Calu3 (cell line): Measurements from ENCODE around the gene TBC1D17. TPM values are rescaled to one million over a fixed set of nuclear protein-coding genes. Genes with fewer than 3 reads are reported as not detected.
A peak's percentile ranks its signal among the peaks of the same experiment; 100 is the strongest.

Source experiments
- BruUV-seq: library from RNA; stranded (reverse); fragments of 400-500 nt; replicated peaks from 2 replicates; lab custom pipeline; 2021; lab: Mats Ljungman, UMichigan
- CTCF ChIA-PET: fragments of 300-600 bp; sonication (Branson Sonifier 250); formaldehyde crosslinking; loops from one replicate; lab custom pipeline; 2022; ENCODE audit warnings: antibody characterized with exemption; lab: Charles Lee
- DNase-seq: peaks from one replicate; pipeline ENCODE4 v3.0.0; 2022
- H3K27ac Mint-ChIP-seq: one replicate; pipeline ENCODE4 v1.8.0; 2022; ENCODE audit warnings: mixed read lengths; ENCODE audit not compliant: unreplicated experiment
- H3K27me3 Mint-ChIP-seq: one replicate; pipeline ENCODE4 v1.8.0; 2022; ENCODE audit warnings: mixed read lengths; ENCODE audit not compliant: unreplicated experiment
- H3K36me3 Mint-ChIP-seq: one replicate; pipeline ENCODE4 v1.8.0; 2022; ENCODE audit warnings: mild to moderate bottlenecking, moderate library complexity, mixed read lengths; ENCODE audit not compliant: insufficient read depth, unreplicated experiment
- H3K4me1 Mint-ChIP-seq: one replicate; pipeline ENCODE4 v1.8.0; 2022; ENCODE audit warnings: mild to moderate bottlenecking, low read depth, mixed read lengths; ENCODE audit not compliant: unreplicated experiment
- H3K4me3 Mint-ChIP-seq: one replicate; pipeline ENCODE4 v1.8.0; 2022; ENCODE audit warnings: mild to moderate bottlenecking, low read depth, moderate library complexity, mixed read lengths; ENCODE audit not compliant: unreplicated experiment
- H3K9me3 Mint-ChIP-seq: one replicate; pipeline ENCODE4 v1.8.0; 2022; ENCODE audit warnings: low read depth, mixed read lengths; ENCODE audit not compliant: unreplicated experiment
- intact Hi-C: fragments of 100-400 bp; cut with micrococcal nuclease; formaldehyde crosslinking; loops from one replicate; pipeline ENCODE4 v1.10.0; 2022; ENCODE audit not compliant: unreplicated experiment
- total RNA-seq: library from RNA; stranded (reverse); gene quantifications from 2 replicates; pipeline ENCODE4 v1.2.3, GENCODE V29; 2022
- TF ChIP-seq, protein P1 (sequence below): fragments of 200-600 bp; IDR thresholded peaks from one replicate; pipeline ENCODE4 v1.8.0; 2022; ENCODE audit warnings: antibody characterized with exemption; ENCODE audit not compliant: unreplicated experiment

The TBC1D17 gene
- total RNA-seq, 1 experiment from 2014 or later = 56.9 TPM

DNA sequence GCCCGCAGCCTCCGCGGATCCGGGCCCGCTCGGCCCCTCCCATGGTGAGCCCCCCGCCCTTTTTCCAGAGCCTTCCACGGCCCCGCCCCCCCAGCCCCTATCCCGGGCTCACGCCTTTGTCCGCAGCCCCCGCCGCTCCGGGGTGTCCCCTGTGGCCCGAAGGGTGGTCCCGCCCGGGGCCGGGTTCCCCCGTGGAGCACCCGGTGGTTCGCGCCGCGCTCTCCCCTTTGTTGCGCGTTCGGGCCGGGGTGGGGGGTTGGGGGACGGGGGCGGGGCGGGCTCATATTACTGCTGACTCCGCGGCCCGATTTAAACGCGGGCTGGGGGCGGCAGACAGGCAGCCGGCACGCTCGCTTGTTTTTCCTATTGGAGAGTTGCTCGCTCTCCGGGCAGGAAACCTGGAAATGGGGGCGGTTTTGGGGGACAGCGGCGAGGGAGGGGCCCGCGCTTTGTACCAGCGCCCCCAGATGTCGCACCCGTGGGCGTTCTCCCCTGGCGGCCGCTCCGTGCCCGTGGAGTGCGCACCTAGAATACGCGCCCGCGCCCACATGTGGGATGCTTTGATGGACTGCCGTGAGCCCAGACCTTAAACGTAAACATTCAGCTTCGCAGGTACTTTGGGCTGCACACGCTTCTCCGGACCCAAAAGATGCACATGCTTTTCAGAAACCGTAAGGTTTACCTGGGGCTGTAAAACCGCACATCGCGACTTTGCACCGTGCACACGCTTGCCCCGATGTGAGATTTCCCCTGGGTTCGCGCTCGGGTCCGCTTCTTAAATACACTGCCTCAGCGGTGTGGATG is 25.8 kb upstream of the TBC1D17 start:
- Mint-ChIP-seq H3K9me3 (peaks cover 5% of the 10 kb centered on the region), H3K36me3 (peaks cover 81% of the 10 kb centered on the region), H3K27ac (peak overlapping the region; percentile 89), H3K27me3 (no peaks in the 10 kb centered on the region), H3K4me3 (peak overlapping the region; percentile 85), H3K4me1 (peaks cover 36% of the 10 kb centered on the region)
- DNase-seq = peak; percentile 46
- TF ChIP-seq, protein P1, sequence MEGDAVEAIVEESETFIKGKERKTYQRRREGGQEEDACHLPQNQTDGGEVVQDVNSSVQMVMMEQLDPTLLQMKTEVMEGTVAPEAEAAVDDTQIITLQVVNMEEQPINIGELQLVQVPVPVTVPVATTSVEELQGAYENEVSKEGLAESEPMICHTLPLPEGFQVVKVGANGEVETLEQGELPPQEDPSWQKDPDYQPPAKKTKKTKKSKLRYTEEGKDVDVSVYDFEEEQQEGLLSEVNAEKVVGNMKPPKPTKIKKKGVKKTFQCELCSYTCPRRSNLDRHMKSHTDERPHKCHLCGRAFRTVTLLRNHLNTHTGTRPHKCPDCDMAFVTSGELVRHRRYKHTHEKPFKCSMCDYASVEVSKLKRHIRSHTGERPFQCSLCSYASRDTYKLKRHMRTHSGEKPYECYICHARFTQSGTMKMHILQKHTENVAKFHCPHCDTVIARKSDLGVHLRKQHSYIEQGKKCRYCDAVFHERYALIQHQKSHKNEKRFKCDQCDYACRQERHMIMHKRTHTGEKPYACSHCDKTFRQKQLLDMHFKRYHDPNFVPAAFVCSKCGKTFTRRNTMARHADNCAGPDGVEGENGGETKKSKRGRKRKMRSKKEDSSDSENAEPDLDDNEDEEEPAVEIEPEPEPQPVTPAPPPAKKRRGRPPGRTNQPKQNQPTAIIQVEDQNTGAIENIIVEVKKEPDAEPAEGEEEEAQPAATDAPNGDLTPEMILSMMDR = no peak
- intact Hi-C loops = no loop called here
- BruUV-seq = no TSS peak
- CTCF ChIA-PET = no interaction called here

DNA sequence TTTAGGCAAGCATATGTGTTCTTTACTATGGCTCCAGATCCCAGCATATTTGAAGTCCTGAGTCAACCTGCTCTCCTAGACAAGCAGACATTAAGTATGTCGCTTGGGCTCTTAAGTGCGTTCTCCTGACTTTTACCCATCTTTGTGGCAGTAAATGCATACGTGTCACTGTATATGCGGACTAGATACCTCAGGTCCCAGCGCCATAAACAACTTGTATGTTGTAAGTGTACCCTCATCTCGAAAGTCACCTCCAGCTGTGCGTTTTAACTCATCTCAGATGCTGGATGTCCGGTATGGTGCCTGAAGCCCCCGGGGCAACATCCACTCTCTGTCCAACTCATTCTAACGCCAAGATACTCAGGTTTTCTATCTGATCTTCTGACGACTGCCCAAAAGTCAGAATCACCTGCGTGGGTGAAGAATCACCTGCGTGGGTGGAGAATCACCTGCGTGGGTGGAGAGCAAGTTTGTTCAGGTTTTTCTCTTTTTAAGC is 24.8 kb upstream of the TBC1D17 start:
- intact Hi-C loops = no loop called here
- H3K9me3 Mint-ChIP-seq = peaks cover 5% of the 10 kb centered on the region
- no peaks in the 10 kb centered on the region for H3K27me3 Mint-ChIP-seq
- peak overlapping the region; percentile 89 for H3K27ac Mint-ChIP-seq
- H3K36me3 Mint-ChIP-seq = peaks cover 92% of the 10 kb centered on the region
- CTCF ChIA-PET = interaction anchor here (0.5 kb wide), 1 partner anchor 35 kb away, joined by 5 read pairs; no protein-coding TSS in a partner anchor
- TSS peak; percentile 79 for BruUV-seq
- H3K4me1 Mint-ChIP-seq = peaks cover 36% of the 10 kb centered on the region
- no peak for DNase-seq
- peak overlapping the region; percentile 85 for H3K4me3 Mint-ChIP-seq
- TF ChIP-seq, protein P1 = no peak

DNA sequence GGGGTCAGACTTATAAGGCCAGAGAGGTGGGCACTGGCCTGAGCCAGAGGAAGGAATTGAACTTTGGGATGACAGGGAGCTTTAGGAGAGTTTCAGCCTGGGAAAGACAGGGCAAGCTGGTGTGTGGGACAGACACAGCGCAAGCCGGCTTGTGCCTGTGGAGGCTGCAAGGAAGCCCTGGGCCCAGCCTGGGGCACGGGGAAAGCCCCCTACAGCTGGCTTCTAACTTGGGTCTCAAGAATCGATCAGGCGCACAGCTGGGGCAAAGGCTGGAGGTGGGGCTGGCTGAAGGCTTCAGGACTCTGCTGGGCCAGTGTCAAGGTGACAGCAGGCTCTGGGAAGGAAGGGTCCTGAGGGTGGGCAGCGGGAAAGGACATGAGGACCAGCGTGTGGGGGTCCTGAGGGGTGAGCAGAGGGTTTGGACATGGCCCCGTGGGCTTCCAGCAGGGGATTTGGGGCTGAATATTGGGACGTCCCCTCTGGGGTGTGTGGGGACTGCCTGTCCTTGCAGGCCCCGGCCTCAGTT is 23.6 kb upstream of the TBC1D17 start:
- H3K27me3 Mint-ChIP-seq = no peaks in the 10 kb centered on the region
- TF ChIP-seq, protein P1 = no peak
- peaks cover 95% of the 10 kb centered on the region for H3K36me3 Mint-ChIP-seq
- CTCF ChIA-PET = interaction anchor here (0.7 kb wide), 1 partner anchor 24 kb away, joined by 3 read pairs; no protein-coding TSS in a partner anchor
- no peak overlapping the region for H3K4me3 Mint-ChIP-seq
- intact Hi-C loops = no loop called here
- H3K9me3 Mint-ChIP-seq = peaks cover 4% of the 10 kb centered on the region
- peaks cover 24% of the 10 kb centered on the region for H3K4me1 Mint-ChIP-seq
- H3K27ac Mint-ChIP-seq = peak overlapping the region; percentile 44
- no TSS peak for BruUV-seq
- no peak for DNase-seq

DNA sequence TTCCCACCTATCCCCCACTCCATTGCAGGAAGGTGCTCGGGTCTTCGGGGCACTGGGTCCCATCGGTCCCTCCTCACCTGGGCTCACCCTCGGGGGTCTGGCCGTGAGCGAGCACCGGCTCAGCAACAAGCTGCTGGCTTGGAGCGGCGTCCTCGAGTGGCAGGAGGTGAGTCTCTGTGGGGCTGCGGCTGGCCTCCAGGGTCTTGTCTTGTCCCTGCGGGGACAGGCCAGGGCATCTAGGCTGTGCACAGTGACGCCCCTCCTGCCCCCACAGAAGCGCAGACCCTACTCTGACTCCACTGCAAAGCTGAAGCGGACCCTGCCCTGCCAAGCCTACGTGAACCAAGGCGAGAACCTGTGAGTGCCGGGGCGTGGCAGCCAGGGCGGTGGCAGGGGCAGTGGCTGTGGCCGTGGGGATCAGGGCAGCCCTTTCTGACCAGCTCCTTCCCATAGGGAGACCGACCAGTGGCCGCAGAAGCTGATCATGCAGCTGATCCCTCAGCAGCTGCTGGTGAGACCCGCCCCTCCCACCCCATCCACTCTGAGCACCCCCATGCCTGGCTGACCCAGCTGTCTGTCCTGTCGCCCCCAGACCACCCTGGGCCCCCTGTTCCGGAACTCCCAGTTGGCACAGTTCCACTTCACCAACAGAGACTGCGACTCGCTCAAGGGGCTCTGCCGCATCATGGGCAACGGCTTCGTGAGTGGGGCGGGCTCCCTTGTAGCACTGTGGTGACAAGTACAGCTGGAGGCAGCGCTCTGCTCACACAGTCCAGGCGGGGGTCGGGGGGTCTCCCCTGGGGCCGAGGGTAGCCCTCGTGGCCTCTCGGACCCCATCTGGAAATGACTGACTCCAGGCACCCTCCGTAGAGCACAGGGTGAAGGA is 22.9 kb upstream of the TBC1D17 start:
- TF ChIP-seq, protein P1 = no peak
- peak overlapping the region; percentile 82 for H3K27ac Mint-ChIP-seq
- no peak for DNase-seq
- intact Hi-C loops = no loop called here
- no peaks in the 10 kb centered on the region for H3K27me3 Mint-ChIP-seq
- CTCF ChIA-PET = no interaction called here
- BruUV-seq = no TSS peak
- H3K4me3 Mint-ChIP-seq = peak overlapping the region; percentile 34
- H3K36me3 Mint-ChIP-seq = peaks cover 97% of the 10 kb centered on the region
- H3K4me1 Mint-ChIP-seq = peaks cover 18% of the 10 kb centered on the region
- no peaks in the 10 kb centered on the region for H3K9me3 Mint-ChIP-seq
